Lung (tissue), 12 donors: ENCODE data around the gene CYB5B. TPM values are rescaled to one million over a fixed set of nuclear protein-coding genes. Genes with fewer than 3 reads are reported as not detected.

Source experiments
- ATAC-seq: fragments of 200-7000 bp; cut with Tn5 transposase; one replicate; pipeline ENCODE4 v1.9.1; 2020; ENCODE audit warnings: moderate number of reproducible peaks; ENCODE audit not compliant: insufficient read depth, low FRiP score
- DNase-seq, 3 donors: peaks; one replicate each; pipeline ENCODE4 v3.0.0-alpha.2; 2013 to 2017
- H3K27ac ChIP-seq, 2 donors: one replicate each; pipeline ENCODE4 v1.5.1; 2013; ENCODE audit warnings: mild to moderate bottlenecking in 2 of 2, moderate library complexity in 2 of 2, control low read depth in 1 of 2, inconsistent platforms in 1 of 2, low read depth in 1 of 2, low read length in 1 of 2
- H3K27me3 ChIP-seq, 3 donors: one replicate each; pipeline ENCODE4 v1.5.1; 2013; ENCODE audit warnings: low read length in 2 of 3; ENCODE audit not compliant: control insufficient read depth in 3 of 3, insufficient read depth in 3 of 3
- H3K36me3 ChIP-seq, 4 donors: one replicate each; pipeline ENCODE4 v1.5.1; 2013; ENCODE audit warnings: low read length in 4 of 4, mild to moderate bottlenecking in 1 of 4, moderate library complexity in 1 of 4; ENCODE audit not compliant: control insufficient read depth in 4 of 4, insufficient read depth in 4 of 4
- H3K4me1 ChIP-seq, 5 donors: one replicate each; pipeline ENCODE4 v1.5.1; 2013; ENCODE audit warnings: low read length in 5 of 5, mild to moderate bottlenecking in 2 of 5, moderate library complexity in 1 of 5; ENCODE audit not compliant: control insufficient read depth in 5 of 5, insufficient read depth in 5 of 5
- H3K4me3 ChIP-seq: one replicate; pipeline ENCODE4 v1.5.1; 2013; ENCODE audit warnings: mild to moderate bottlenecking, control low read depth, moderate library complexity
- H3K9ac ChIP-seq, 2 donors: one replicate each; pipeline ENCODE4 v1.5.1; 2013; ENCODE audit warnings: low read length in 2 of 2, control low read depth in 1 of 2; ENCODE audit not compliant: insufficient read depth in 1 of 2
- H3K9me3 ChIP-seq, 4 donors: one replicate each; pipeline ENCODE4 v1.5.1; 2013; ENCODE audit warnings: low read length in 3 of 4, mild to moderate bottlenecking in 1 of 4, moderate library complexity in 1 of 4; ENCODE audit not compliant: control insufficient read depth in 4 of 4, insufficient read depth in 3 of 4
- CTCF ChIP-seq: IDR thresholded peaks from 2 replicates; pipeline ENCODE4 v1.5.1; 2012; ENCODE audit warnings: mild to moderate bottlenecking; ENCODE audit errors: control extremely low read depth, extremely low read depth
- whole genome bisulfite sequencing, 2 donors: extraction: QIAGEN DNeasy Blood & Tissue Kit; methylation state at CpG; one replicate each; pipeline ENCODE4 v1.1.7; 2013; 5-methylcytosine and 5-hydroxymethylcytosine counted together
- polyA plus RNA-seq, 2 donors: library from polyadenylated mRNA; stranded (reverse); fragments of 200-250 nt; gene quantifications; one replicate each; pipeline ENCODE4 v1.2.1, GENCODE V29; 2013
- total RNA-seq, 2 donors: library from RNA; depleted of rRNA in 1 of 2; stranded (reverse); fragments of >200 nt in 1 of 2; gene quantifications; one replicate each; pipeline ENCODE4 v1.2.1, GENCODE V29; 2014 to 2021
- donor health status: control.
- donor health status: control.
- donor health status: Bipolar disorder and iron deficiency.
- donor health status: healthy.
- donor health status: DM: yes; HTN: yes; CAD: no.

The CYB5B gene
- total and polyA plus RNA-seq, 4 donors, result 68.1 to 103 (median 75.7) TPM

GRCh38 chr16:69451166-69451565 is 26.7 kb downstream of the CYB5B start:
- H3K27me3 ChIP-seq, result no peaks in the 10 kb centered on the region
- H3K36me3 ChIP-seq, result peaks cover 0 to 11% (median 3%) of the 10 kb centered on the region in 4 donors
- TF ChIP-seq CTCF, result no peak
- DNase-seq (no peak), ATAC-seq (no peak)
- H3K9me3 ChIP-seq, result no peaks in the 10 kb centered on the region
- H3K9ac ChIP-seq, result no peak overlapping the region
- 72 to 84% methylated on average over 4 of the region's 4 CpGs for WGBS, 2 donors
- H3K4me3 ChIP-seq, result no peak overlapping the region
- H3K4me1 ChIP-seq, result peaks cover 0 to 30% (median 11%) of the 10 kb centered on the region in 5 donors
- H3K27ac ChIP-seq, result no peak overlapping the region

DNA sequence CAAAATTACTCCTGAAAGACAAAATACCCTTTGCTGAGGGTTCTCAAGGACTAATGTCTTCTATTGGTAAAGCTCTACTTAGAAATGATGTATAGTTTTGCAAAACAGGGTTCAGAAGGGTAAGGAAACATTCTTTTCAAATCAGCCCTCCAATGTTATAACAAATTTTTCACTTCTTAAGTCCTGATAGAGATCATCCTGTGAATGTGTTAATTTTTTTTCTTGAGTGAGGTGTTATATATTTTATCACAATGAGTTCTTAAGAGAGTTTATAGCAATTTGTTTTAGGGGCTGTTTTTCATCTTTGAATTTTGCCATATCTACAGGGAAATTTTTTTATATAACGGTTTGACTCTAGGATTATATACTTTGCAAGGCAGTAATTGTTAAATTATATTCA is 29.5 kb downstream of the CYB5B start:
- H3K9ac ChIP-seq, result no peak overlapping the region
- ATAC-seq (no peak), DNase-seq (no peak)
- H3K9me3 ChIP-seq, result no peaks in the 10 kb centered on the region
- peaks cover 0 to 16% (median under 1%) of the 10 kb centered on the region in 5 donors for H3K4me1 ChIP-seq
- TF ChIP-seq CTCF, result no peak
- peaks cover 0 to 7% (median under 1%) of the 10 kb centered on the region in 4 donors for H3K36me3 ChIP-seq
- WGBS, 2 donors, result 44 to 93% methylated on average over 1 of the region's 1 CpG
- no peak overlapping the region for H3K27ac ChIP-seq
- H3K27me3 ChIP-seq, result no peaks in the 10 kb centered on the region
- H3K4me3 ChIP-seq, result no peak overlapping the region

GRCh38 chr16:69463876-69464275 is 39.5 kb downstream of the CYB5B start:
- H3K36me3 ChIP-seq, result peaks cover 0 to 11% (median 7%) of the 10 kb centered on the region in 4 donors
- H3K27ac ChIP-seq, result no peak overlapping the region
- no peaks in the 10 kb centered on the region for H3K9me3 ChIP-seq
- TF ChIP-seq CTCF, result no peak
- H3K4me1 ChIP-seq, result peaks cover 0 to 22% (median 6%) of the 10 kb centered on the region in 5 donors
- DNase-seq, result no peak
- H3K4me3 ChIP-seq, result no peak overlapping the region
- no peaks in the 10 kb centered on the region for H3K27me3 ChIP-seq
- ATAC-seq, result no peak
- no peak overlapping the region for H3K9ac ChIP-seq

GRCh38 chr16:69465083-69465721 is 40.8 kb downstream of the CYB5B start:
- ATAC-seq (no peak), DNase-seq (peak; percentile 21 to 66 (median 34))
- Histone ChIP-seq H3K27ac (no peak overlapping the region), H3K9ac (no peak overlapping the region), H3K4me3 (no peak overlapping the region), H3K4me1 (peaks cover 5 to 22% (median 6%) of the 10 kb centered on the region in 5 donors), H3K36me3 (peaks cover 0 to 11% (median 6%) of the 10 kb centered on the region in 4 donors), H3K9me3 (no peaks in the 10 kb centered on the region), H3K27me3 (no peaks in the 10 kb centered on the region)
- no peak for TF ChIP-seq CTCF
- 45 to 62% methylated on average over 6 of the region's 6 CpGs for WGBS, 2 donors
